GM19467 (cell line): ENCODE measurements around the gene CRYBB3.
"Not testable (repeated sequence)": the region's sequence is repeated elsewhere in the genome, so short reads cannot be mapped to it uniquely, and the experiment has no call there.

ENCODE experiments used
- ATAC-seq: cut with Tn5 transposase; IDR thresholded peaks from one replicate; pipeline ENCODE4 v1.9.1; 2021; ENCODE audit warnings: mild to moderate bottlenecking, moderate library complexity; ENCODE audit not compliant: unreplicated experiment

Gene CRYBB3

DNA sequence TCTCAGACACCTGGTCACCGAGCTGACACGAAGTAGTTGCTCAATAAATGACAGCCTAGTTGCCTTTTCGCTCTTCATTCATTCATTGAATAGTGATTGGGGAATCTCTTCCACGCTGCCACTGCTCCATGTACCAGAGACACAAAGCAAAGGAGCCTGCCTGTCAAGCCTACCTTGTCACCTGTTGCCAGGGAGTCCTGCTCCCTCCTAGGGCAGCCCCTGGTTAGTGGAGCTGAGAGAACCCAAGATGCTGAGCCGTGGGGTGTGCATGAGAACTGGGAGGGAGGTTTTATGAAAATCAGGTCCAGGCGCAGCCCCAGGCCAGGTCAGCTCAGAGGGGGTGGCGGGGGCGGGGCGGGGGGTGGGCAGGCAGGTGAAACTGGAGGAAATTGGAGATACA, 38.4 kb downstream of the CRYBB3 start:
- not testable (repeated sequence) for ATAC-seq

DNA sequence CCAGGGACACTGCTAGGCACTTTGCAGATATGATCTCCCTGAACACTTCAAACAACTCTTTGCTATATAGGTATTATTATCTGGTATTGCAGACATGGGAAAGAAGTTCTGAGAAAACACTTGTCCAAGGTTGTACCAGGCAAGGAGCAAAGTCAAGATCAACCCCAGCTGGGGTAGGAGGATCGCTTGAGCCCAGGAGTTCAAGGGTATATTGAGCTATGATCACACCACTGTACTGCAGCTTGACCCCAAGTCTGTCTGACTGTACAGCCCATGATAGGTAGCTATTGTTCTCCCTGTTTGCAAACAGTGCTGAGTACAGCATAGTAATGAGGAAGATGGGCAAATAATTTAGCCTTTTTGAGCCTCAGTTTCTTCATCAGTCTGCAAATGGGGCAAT, 55.5 kb downstream of the CRYBB3 start:
- ATAC-seq, result not testable (repeated sequence)
